CD14-positive monocyte (primary cell): ENCODE data around the gene DYRK1A. TPM values are rescaled to one million over a fixed set of nuclear protein-coding genes. Genes with fewer than 3 reads are reported as not detected.

Experiments used
- DNase-seq, 3 donors: peaks; one replicate each; pipeline ENCODE4 v3.0.0-alpha.2; 2011 to 2022
- H2AFZ ChIP-seq: 2 replicates; pipeline ENCODE4 v1.6.0; 2012; ENCODE audit warnings: mild to moderate bottlenecking, low read depth, low read length, inconsistent platforms; ENCODE audit not compliant: insufficient read depth, poor library complexity, severe bottlenecking
- H3K27ac ChIP-seq, 2 donors: 1 replicate in 1 of 2; 2 replicates in 1 of 2; pipeline ENCODE4 v1.5.1; 2012 to 2013; ENCODE audit warnings: low read length in 2 of 2, control low read depth in 1 of 2, inconsistent platforms in 1 of 2, low read depth in 1 of 2, mild to moderate bottlenecking in 1 of 2
- H3K27me3 ChIP-seq, 2 donors: one replicate each; pipeline versions ENCODE4 v1.6.0 to v1.6.1; 2011 to 2013; ENCODE audit warnings: low read length in 2 of 2; ENCODE audit not compliant: control insufficient read depth in 2 of 2, insufficient read depth in 2 of 2
- H3K36me3 ChIP-seq, 2 donors: replicated peaks in 1 of 2; 1 replicate in 1 of 2; 2 replicates in 1 of 2; pipeline versions ENCODE4 v1.5.1 to v1.6.1; 2012 to 2013; ENCODE audit warnings: low read length in 2 of 2, control low read depth in 1 of 2, inconsistent platforms in 1 of 2, mild to moderate bottlenecking in 1 of 2; ENCODE audit not compliant: insufficient read depth in 2 of 2, control insufficient read depth in 1 of 2
- H3K4me1 ChIP-seq, 2 donors: 1 replicate in 1 of 2; 2 replicates in 1 of 2; pipeline versions ENCODE4 v1.5.1 to v1.6.1; 2012 to 2013; ENCODE audit warnings: low read length in 2 of 2, control low read depth in 1 of 2, inconsistent platforms in 1 of 2, mild to moderate bottlenecking in 1 of 2, moderate library complexity in 1 of 2; ENCODE audit not compliant: insufficient read depth in 2 of 2, control insufficient read depth in 1 of 2
- H3K4me2 ChIP-seq: replicated peaks from 2 replicates; pipeline ENCODE3; 2012; ENCODE audit warnings: low read length, moderate library complexity, mild to moderate bottlenecking; ENCODE audit not compliant: poor library complexity, severe bottlenecking; ENCODE audit errors: extremely low read depth
- H3K4me3 ChIP-seq, 3 experiments: fragments of 200-600 bp in 1 of 3; sonication (generic) in 1 of 3; replicated peaks in 1 of 3; 1 replicate in 2 of 3; 2 replicates in 1 of 3; pipeline ENCODE4 v1.5.1; 2011 to 2013; ENCODE audit warnings: low read length in 3 of 3, mild to moderate bottlenecking in 3 of 3, control low read depth in 2 of 3, low read depth in 2 of 3, inconsistent platforms in 1 of 3, moderate library complexity in 1 of 3
- H3K79me2 ChIP-seq: 2 replicates; pipeline ENCODE4 v1.6.0; 2012; ENCODE audit warnings: mild to moderate bottlenecking, control low read depth, inconsistent platforms, low read length, moderate library complexity; ENCODE audit not compliant: insufficient read depth
- H3K9ac ChIP-seq: 2 replicates; pipeline ENCODE4 v1.6.0; 2017; ENCODE audit warnings: low read length, mild to moderate bottlenecking; ENCODE audit not compliant: insufficient read depth, poor library complexity, severe bottlenecking
- H3K9me3 ChIP-seq, 2 donors: replicated peaks in 1 of 2; 1 replicate in 1 of 2; 2 replicates in 1 of 2; pipeline versions ENCODE4 v1.5.1 to v1.6.1; 2012 to 2013; ENCODE audit warnings: low read length in 2 of 2, control low read depth in 1 of 2; ENCODE audit not compliant: control insufficient read depth in 1 of 2, insufficient read depth in 1 of 2
- H4K20me1 ChIP-seq: 2 replicates; pipeline ENCODE4 v1.6.0; 2012; ENCODE audit warnings: mild to moderate bottlenecking, low read length, control low read depth, moderate library complexity; ENCODE audit not compliant: insufficient read depth
- H3K27ac Mint-ChIP-seq, 7 donors: one replicate each; pipeline ENCODE4 v1.8.0; 2020; ENCODE audit warnings: mild to moderate bottlenecking in 7 of 7, mixed read lengths in 7 of 7, moderate library complexity in 6 of 7, inconsistent platforms in 2 of 7
- H3K27me3 Mint-ChIP-seq, 3 donors: one replicate each; pipeline ENCODE4 v1.8.0; 2021 to 2022; ENCODE audit warnings: low read depth in 3 of 3, mild to moderate bottlenecking in 3 of 3, mixed read lengths in 3 of 3, moderate library complexity in 3 of 3, inconsistent platforms in 1 of 3
- H3K36me3 Mint-ChIP-seq, 2 donors: one replicate each; pipeline ENCODE4 v1.8.0; 2020; ENCODE audit warnings: mixed read lengths in 2 of 2, inconsistent platforms in 1 of 2, mild to moderate bottlenecking in 1 of 2
- H3K4me1 Mint-ChIP-seq: one replicate; pipeline ENCODE4 v1.8.0; 2020; ENCODE audit warnings: mild to moderate bottlenecking, mixed read lengths
- H3K4me3 Mint-ChIP-seq, 2 donors: one replicate each; pipeline ENCODE4 v1.8.0; 2020; ENCODE audit warnings: mild to moderate bottlenecking in 2 of 2, mixed read lengths in 2 of 2, moderate library complexity in 1 of 2
- H3K9me3 Mint-ChIP-seq, 7 donors: one replicate each; pipeline ENCODE4 v1.8.0; 2020 to 2022; ENCODE audit warnings: mixed read lengths in 7 of 7, mild to moderate bottlenecking in 6 of 7, moderate library complexity in 6 of 7, inconsistent platforms in 2 of 7
- CTCF ChIP-seq: fragments of 200-600 bp; IDR thresholded peaks from one replicate; pipeline ENCODE4 v1.8.0; 2022; ENCODE audit warnings: antibody characterized with exemption, mild to moderate bottlenecking
- WGBS: methylation state at CpG from one replicate; pipeline ENCODE4 v1.1.5; 2013; ENCODE audit warnings: missing lambda C conversion rate; ENCODE audit not compliant: insufficient coverage; 5-methylcytosine and 5-hydroxymethylcytosine counted together
- intact Hi-C, 2 donors: fragments of 100-400 bp; cut with micrococcal nuclease; formaldehyde crosslinking; loops; one replicate each; pipeline versions ENCODE4 v1.15.0 to v1.15.1; 2023
- polyA plus RNA-seq, 3 donors: library from polyadenylated mRNA; depleted of rRNA in 1 of 3; unstranded in 2 of 3; stranded (reverse) in 1 of 3; fragments of 300-500 nt in 2 of 3; fragments of >200 nt in 1 of 3; fragmentation: Illumina TruSeq in 2 of 3; gene quantifications; 1 replicate in 2 of 3; 2 replicates in 1 of 3; pipeline ENCODE4 v1.2.3, GENCODE V29; 2012 to 2021

DYRK1A gene
- polyA plus RNA-seq, 3 donors = 1.8 to 53.5 (median 2.4) TPM

GRCh38 chr21:37341254-37341960, 25.2 kb upstream of the DYRK1A start:
- H3K27ac Mint-ChIP-seq = no peak overlapping the region
- WGBS = no CpG with 5 or more reads among the region's 8 CpGs
- no peak overlapping the region for H2AFZ ChIP-seq
- intact Hi-C loops = no loop called here
- DNase-seq = no peak
- H3K27me3 Mint-ChIP-seq = peaks cover 0 to 2% (median 0%) of the 10 kb centered on the region in 3 donors
- no peaks in the 10 kb centered on the region for H4K20me1 ChIP-seq
- H3K9ac ChIP-seq = no peak overlapping the region
- H3K27me3 ChIP-seq = no peaks in the 10 kb centered on the region
- no peaks in the 10 kb centered on the region for H3K36me3 ChIP-seq
- no peaks in the 10 kb centered on the region for H3K79me2 ChIP-seq
- H3K4me1 ChIP-seq = no peaks in the 10 kb centered on the region
- TF ChIP-seq CTCF = no peak
- peaks cover 0 to 26% of the 10 kb centered on the region in 2 donors for H3K9me3 ChIP-seq
- peaks cover 12 to 39% (median 27%) of the 10 kb centered on the region in 7 donors for H3K9me3 Mint-ChIP-seq
- H3K4me3 Mint-ChIP-seq = no peak overlapping the region
- H3K4me2 ChIP-seq = no peak overlapping the region
- no peak overlapping the region for H3K27ac ChIP-seq
- H3K36me3 Mint-ChIP-seq = no peaks in the 10 kb centered on the region
- no peaks in the 10 kb centered on the region for H3K4me1 Mint-ChIP-seq
- H3K4me3 ChIP-seq = no peak overlapping the region

DNA sequence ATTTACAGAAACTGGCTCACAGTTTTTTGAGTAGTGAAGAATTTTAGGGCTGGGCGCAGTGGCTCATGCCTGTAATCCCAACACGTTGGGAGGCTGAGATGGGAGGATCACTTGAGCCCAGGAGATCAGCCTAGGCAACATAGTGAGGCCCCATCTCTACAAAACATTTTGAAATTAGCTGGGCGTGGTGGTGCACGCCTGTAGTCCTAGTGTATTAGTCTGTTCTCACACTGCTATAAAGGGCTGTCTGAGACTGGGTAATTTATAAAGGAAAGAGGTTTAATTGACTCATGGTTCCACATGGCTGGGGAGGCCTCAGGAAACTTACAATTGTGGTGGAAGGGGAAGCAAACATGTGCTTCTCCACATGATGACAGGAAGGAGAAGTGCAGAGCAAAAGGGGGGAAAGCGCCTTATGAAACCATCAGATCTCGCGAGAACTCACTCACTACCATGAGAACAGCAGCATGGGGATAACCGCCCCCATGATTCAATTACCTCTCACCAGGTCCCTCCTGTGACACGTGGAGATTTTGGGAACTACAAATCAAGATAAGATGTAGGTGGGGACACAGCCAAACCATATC, 24.4 kb upstream of the DYRK1A start:
- Histone ChIP-seq H3K9me3 (peaks cover 1 to 30% of the 10 kb centered on the region in 2 donors), H3K9ac (no peak overlapping the region), H3K79me2 (no peaks in the 10 kb centered on the region), H3K27ac (no peak overlapping the region), H2AFZ (no peak overlapping the region), H3K36me3 (no peaks in the 10 kb centered on the region), H3K4me1 (no peaks in the 10 kb centered on the region), H3K27me3 (no peaks in the 10 kb centered on the region), H3K4me3 (no peak overlapping the region), H4K20me1 (no peaks in the 10 kb centered on the region), H3K4me2 (no peak overlapping the region)
- H3K27me3 Mint-ChIP-seq = peaks cover 0 to 3% (median 0%) of the 10 kb centered on the region in 3 donors
- 100% methylated on average over 3 of the region's 9 CpGs for WGBS
- H3K36me3 Mint-ChIP-seq = no peaks in the 10 kb centered on the region
- H3K4me3 Mint-ChIP-seq = no peak overlapping the region
- H3K4me1 Mint-ChIP-seq = no peaks in the 10 kb centered on the region
- DNase-seq = no peak
- TF ChIP-seq CTCF = no peak
- H3K9me3 Mint-ChIP-seq = peaks cover 14 to 44% (median 28%) of the 10 kb centered on the region in 7 donors
- H3K27ac Mint-ChIP-seq = peak overlapping the region in 2 of 7 donors; percentile 10 to 13
- intact Hi-C loops = no loop called here
